ENCODE measurements around the gene SEMA3B.
A peak's percentile ranks its signal among the peaks of the same experiment; 100 is the strongest.
"Not testable (repeated sequence)": the region's sequence is repeated elsewhere in the genome, so short reads cannot be mapped to it uniquely, and the experiment has no call there.

The SEMA3B gene

GRCh38 chr3:50237754-50238548, 31.0 kb upstream of the SEMA3B start:
- DNase-seq (ENCODE audit: low spot score): peak; percentile 92

GRCh38 chr3:50238549-50239026, 30.4 kb upstream of the SEMA3B start:
- DNase-seq (ENCODE audit: low spot score): peak; percentile 32

- DNase-seq (ENCODE audit: low spot score): no peak
Observed at GRCh38 chr3:50239649-50240048, 29.3 kb upstream of the SEMA3B start.

- no peak for DNase-seq (ENCODE audit: low spot score)
Observed at GRCh38 chr3:50241163-50241562, 27.8 kb upstream of the SEMA3B start.

- DNase-seq (ENCODE audit: low spot score): no peak
Observed at GRCh38 chr3:50241713-50242380, 27.1 kb upstream of the SEMA3B start.

GRCh38 chr3:50242381-50242770, 26.6 kb upstream of the SEMA3B start:
- peak; percentile 47 for DNase-seq (ENCODE audit: low spot score)

GRCh38 chr3:50242851-50243542, 25.9 kb upstream of the SEMA3B start:
- DNase-seq (ENCODE audit: low spot score): peak; percentile 45

- DNase-seq (ENCODE audit: low spot score): no peak
Observed at GRCh38 chr3:50243543-50243895, 25.4 kb upstream of the SEMA3B start.

GRCh38 chr3:50244813-50245212, 24.1 kb upstream of the SEMA3B start:
- DNase-seq (ENCODE audit: low spot score): not testable (repeated sequence)

GRCh38 chr3:50245251-50245745, 23.6 kb upstream of the SEMA3B start:
- DNase-seq (ENCODE audit: low spot score): no peak

GRCh38 chr3:50245831-50246516, 23.0 kb upstream of the SEMA3B start:
- DNase-seq (ENCODE audit: low spot score): peak; percentile 92

GRCh38 chr3:50246517-50246954, 22.4 kb upstream of the SEMA3B start:
- peak; percentile 90 for DNase-seq (ENCODE audit: low spot score)

- DNase-seq (ENCODE audit: low spot score): no peak
Observed at GRCh38 chr3:50248387-50248786, 20.6 kb upstream of the SEMA3B start.

- DNase-seq (ENCODE audit: low spot score): no peak
Observed at GRCh38 chr3:50249457-50249856, 19.5 kb upstream of the SEMA3B start.

- DNase-seq (ENCODE audit: low spot score): no peak
Observed at GRCh38 chr3:50250514-50250913, 18.4 kb upstream of the SEMA3B start.

GRCh38 chr3:50251220-50251619, 17.7 kb upstream of the SEMA3B start:
- peak; percentile 36 for DNase-seq (ENCODE audit: low spot score)

GRCh38 chr3:50254577-50255250, 14.2 kb upstream of the SEMA3B start:
- DNase-seq (ENCODE audit: low spot score): no peak

GRCh38 chr3:50255251-50255615, 13.7 kb upstream of the SEMA3B start:
- DNase-seq (ENCODE audit: low spot score): no peak

- DNase-seq (ENCODE audit: low spot score): peak; percentile 31
Observed at GRCh38 chr3:50256978-50257890, 11.7 kb upstream of the SEMA3B start.

- no peak for DNase-seq (ENCODE audit: low spot score)
Observed at GRCh38 chr3:50258029-50258680, 10.8 kb upstream of the SEMA3B start.

Data from activated CD4-positive, alpha-beta T cell treated with anti-CD3 and anti-CD28 coated beads, Interleukin-2, Interleukin-4, amounts not matched to agents 100 ng/mL and 50 ng/mL, durations not matched to agents 16 hours and 8 hours (primary cell).